NCI-H748 (cell line): ENCODE measurements around the gene UGGT1.

Source experiments
- DNase-seq: peaks from one replicate; lab custom pipeline; 2025; ENCODE audit not compliant: unreplicated experiment; lab: John Stamatoyannopoulos, UW

Gene UGGT1

GRCh38 chr2:128105072-128105471 is 14.1 kb downstream of the UGGT1 start:
- DNase-seq = no peak

GRCh38 chr2:128108166-128108565 is 17.2 kb downstream of the UGGT1 start:
- no peak for DNase-seq

DNA sequence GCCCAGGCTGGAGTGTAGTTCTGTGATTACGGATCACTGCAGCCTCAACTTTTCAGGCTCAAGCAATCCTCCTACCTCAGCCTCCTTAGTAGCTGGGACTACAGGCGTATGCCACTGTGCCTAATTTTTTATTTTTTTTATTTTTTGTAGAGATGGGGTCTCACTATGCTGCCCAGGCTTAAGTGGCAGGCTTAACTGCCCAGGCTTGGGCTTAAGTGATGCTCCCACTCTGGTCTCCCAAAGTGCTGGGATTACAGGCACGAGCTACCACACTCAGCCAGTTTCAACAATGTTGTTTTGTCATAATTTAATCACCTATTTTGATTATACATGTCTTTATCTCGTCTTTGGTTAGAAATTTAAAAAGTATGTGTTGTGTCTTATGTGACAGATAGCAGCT is 18.2 kb downstream of the UGGT1 start:
- no peak for DNase-seq

- no peak for DNase-seq
Observed at GRCh38 chr2:128115921-128116623, 25.1 kb downstream of the UGGT1 start.

GRCh38 chr2:128134573-128134972 is 43.6 kb downstream of the UGGT1 start:
- no peak for DNase-seq

- no peak for DNase-seq
Observed at GRCh38 chr2:128137094-128137616, 46.2 kb downstream of the UGGT1 start.

DNA sequence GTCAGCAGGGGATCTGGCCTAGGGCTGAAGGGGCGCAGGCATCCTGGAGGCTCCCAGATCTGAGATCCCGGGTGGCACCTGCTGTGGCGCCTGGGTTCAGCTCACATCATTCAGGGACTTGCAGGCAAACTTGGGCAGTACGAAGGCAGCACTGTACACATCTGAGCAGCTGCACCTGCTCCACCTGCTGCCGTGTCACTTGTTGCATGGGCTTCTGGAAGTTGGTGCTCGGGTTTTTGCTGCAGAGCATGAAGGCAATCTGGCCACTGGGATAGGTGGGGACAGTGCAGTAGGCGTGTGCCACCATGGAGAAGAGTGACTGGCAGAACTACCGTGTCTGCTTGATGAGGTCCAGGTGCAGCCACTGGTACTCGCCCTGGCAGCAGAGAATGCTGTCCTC is 48.6 kb downstream of the UGGT1 start:
- DNase-seq = no peak

GRCh38 chr2:128145651-128146050 is 54.7 kb downstream of the UGGT1 start:
- no peak for DNase-seq

GRCh38 chr2:128153786-128154185 is 62.8 kb downstream of the UGGT1 start:
- no peak for DNase-seq

GRCh38 chr2:128154225-128154624 is 63.2 kb downstream of the UGGT1 start:
- DNase-seq = no peak

GRCh38 chr2:128155970-128156369 is 65.0 kb downstream of the UGGT1 start:
- DNase-seq = no peak

DNA sequence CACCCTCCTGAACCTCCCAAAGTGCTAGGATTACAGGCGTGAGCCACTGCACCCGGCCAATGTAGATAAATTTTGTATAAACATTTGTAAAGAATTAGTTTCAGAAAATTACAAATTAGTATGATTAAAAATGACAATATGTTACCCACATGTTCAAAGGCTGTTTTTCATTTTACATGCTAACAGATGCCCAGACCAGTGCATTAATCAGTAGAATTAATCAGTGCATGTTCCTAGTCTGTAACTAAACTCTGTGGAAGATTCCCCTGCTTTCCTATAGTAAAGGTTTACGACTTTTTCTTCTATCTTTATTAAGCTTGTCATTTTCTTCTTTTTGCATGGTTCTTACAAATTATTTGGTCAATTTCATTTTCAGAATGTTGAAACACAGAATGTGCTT is 65.8 kb downstream of the UGGT1 start:
- no peak for DNase-seq

GRCh38 chr2:128157644-128158043 is 66.6 kb downstream of the UGGT1 start:
- no peak for DNase-seq

GRCh38 chr2:128158176-128158575 is 67.2 kb downstream of the UGGT1 start:
- DNase-seq = no peak

GRCh38 chr2:128159437-128159836 is 68.4 kb downstream of the UGGT1 start:
- no peak for DNase-seq

DNA sequence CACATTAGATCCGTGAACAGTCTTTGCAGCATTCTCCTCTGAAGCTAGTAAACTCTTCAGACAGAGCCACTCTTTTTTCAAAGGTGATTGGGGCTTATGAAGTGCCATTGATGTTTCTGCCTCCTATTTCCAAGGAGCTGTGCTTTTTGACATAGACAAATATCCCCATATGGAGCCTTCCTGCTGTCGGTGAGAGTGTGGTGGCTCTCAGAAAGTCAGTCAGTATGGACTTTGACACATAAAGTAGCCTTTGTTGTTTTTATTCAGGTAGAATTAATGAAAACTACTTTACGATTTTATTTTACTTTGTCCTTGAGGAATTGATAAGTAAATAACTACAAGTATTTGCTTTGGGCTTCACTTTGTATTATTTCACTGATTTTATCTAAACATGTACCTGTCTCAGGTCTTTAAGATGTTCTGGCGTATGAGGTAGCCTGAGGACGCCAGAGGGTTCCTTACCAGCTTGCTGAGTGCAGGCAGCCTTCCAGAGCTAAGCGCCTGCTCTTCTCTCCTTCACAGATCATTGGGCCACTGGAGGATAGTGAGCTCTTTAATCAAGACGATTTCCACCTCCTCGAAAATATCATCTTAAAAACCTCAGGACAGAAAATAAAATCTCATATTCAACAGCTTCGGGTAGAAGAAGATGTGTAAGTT is 69.7 kb downstream of the UGGT1 start:
- no peak for DNase-seq

DNA sequence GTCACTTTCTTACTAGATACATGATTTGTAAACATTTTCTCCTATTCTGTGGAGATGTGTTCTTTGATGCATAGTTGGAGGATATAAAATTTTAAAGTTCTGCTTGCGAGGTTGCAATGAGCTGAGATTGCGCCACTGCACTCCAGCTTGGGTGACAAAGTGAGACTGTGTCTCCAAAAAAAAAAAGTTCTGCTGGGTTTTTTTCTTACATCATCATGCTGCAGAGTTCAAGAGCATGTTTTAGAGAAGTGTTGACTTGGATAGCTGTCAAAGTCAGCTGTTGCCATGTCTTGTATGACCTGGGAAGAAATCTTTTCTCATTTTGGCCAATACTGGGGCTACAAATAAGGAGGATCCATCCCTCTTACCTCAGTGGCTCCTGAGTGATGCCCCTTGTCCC is 71.3 kb downstream of the UGGT1 start:
- no peak for DNase-seq

- no peak for DNase-seq
Observed at GRCh38 chr2:128164311-128164710, 73.3 kb downstream of the UGGT1 start.

- no peak for DNase-seq
Observed at GRCh38 chr2:128166746-128167353, 75.8 kb downstream of the UGGT1 start.

DNA sequence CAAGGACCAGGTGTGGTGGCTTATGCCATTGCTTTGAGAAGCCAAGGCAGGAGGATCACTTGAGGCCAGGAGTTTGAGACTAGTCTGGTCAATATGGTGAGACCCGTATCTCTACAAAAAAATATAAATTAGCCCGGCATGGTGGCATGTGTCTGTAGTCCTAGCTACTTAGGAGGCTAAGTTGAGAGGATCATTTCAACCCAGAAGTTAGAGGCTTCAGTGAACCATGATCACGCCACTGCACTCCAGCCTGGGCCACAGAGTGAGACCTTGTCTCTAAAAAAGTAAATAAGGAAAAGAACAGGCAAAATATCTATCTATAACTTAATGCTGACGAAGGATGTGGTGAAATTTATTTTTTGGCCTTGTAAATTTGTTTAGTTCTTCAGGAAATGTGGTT is 78.1 kb downstream of the UGGT1 start:
- DNase-seq = no peak

- no peak for DNase-seq
Observed at GRCh38 chr2:128169497-128169896, 78.5 kb downstream of the UGGT1 start.
